ENCODE results near the gene ANO6. TPM values are rescaled to one million over a fixed set of nuclear protein-coding genes. Genes with fewer than 3 reads are reported as not detected.

Gene ANO6
- total RNA-seq, 1 donor from 2014 or later: 32.0 TPM

DNA sequence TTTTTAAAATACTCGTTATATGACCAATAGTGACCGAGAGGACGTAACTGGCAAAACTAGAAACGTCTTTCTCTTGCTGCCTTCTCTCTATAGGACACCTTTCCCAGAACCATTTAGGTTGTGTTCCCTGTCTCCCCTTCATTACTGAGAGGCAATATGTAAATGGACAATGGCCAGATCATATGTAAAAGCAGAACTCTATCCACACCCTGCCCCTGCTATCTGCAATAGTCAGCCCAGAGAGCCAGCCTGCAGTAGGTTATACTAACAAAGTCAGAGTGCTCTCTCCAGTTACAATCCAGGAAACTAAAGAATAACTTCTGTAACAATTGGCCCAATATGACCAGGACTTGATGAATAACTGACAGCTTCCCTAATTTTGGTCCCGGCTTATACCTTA is 216.8 kb downstream of the ANO6 start:
- Mint-ChIP-seq H3K36me3 (ENCODE audit: low read depth) (peaks cover 40% of the 10 kb centered on the region), H3K27ac (ENCODE audit: unreplicated experiment) (no peak overlapping the region), H3K4me3 (no peak overlapping the region), H3K9me3 (no peaks in the 10 kb centered on the region), H3K27me3 (ENCODE audit: low read depth) (no peaks in the 10 kb centered on the region), H3K4me1 (peaks cover 33% of the 10 kb centered on the region)
- no peak for DNase-seq (ENCODE audit: low read depth, low spot score)
- TF ChIP-seq, protein P1, sequence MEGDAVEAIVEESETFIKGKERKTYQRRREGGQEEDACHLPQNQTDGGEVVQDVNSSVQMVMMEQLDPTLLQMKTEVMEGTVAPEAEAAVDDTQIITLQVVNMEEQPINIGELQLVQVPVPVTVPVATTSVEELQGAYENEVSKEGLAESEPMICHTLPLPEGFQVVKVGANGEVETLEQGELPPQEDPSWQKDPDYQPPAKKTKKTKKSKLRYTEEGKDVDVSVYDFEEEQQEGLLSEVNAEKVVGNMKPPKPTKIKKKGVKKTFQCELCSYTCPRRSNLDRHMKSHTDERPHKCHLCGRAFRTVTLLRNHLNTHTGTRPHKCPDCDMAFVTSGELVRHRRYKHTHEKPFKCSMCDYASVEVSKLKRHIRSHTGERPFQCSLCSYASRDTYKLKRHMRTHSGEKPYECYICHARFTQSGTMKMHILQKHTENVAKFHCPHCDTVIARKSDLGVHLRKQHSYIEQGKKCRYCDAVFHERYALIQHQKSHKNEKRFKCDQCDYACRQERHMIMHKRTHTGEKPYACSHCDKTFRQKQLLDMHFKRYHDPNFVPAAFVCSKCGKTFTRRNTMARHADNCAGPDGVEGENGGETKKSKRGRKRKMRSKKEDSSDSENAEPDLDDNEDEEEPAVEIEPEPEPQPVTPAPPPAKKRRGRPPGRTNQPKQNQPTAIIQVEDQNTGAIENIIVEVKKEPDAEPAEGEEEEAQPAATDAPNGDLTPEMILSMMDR (conservative IDR thresholded peaks at IDR 0.05): no peak

DNA sequence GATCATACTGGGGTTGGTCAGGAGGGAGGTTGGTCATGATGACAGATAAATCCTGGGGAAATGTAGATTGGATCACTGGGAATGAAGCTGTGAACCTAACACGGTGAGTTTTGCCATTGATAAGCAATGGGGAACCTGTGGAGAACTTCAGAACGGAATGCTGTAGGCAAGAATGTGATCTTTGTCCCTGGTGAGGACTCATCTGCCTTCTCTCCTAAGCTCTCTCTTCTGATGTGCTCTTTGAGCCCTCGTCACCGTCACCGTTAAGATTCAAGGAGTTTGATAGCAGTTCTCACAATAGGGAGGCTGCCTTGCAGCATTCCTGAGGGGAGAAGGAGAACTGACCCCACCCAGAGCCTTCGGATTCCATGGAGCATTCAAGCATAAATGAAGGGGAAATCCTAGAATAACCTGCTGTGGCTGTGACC is 217.6 kb downstream of the ANO6 start:
- Mint-ChIP-seq H3K4me1 (peaks cover 33% of the 10 kb centered on the region), H3K27me3 (ENCODE audit: low read depth) (no peaks in the 10 kb centered on the region), H3K27ac (ENCODE audit: unreplicated experiment) (no peak overlapping the region), H3K4me3 (no peak overlapping the region), H3K9me3 (no peaks in the 10 kb centered on the region), H3K36me3 (ENCODE audit: low read depth) (peaks cover 38% of the 10 kb centered on the region)
- DNase-seq (ENCODE audit: low read depth, low spot score): no peak
- TF ChIP-seq, protein P1 (conservative IDR thresholded peaks at IDR 0.05): no peak

GRCh38 chr12:45434094-45434493 is 218.2 kb downstream of the ANO6 start:
- no peak overlapping the region for H3K4me3 Mint-ChIP-seq
- no peak overlapping the region for H3K27ac Mint-ChIP-seq (ENCODE audit: unreplicated experiment)

DNA sequence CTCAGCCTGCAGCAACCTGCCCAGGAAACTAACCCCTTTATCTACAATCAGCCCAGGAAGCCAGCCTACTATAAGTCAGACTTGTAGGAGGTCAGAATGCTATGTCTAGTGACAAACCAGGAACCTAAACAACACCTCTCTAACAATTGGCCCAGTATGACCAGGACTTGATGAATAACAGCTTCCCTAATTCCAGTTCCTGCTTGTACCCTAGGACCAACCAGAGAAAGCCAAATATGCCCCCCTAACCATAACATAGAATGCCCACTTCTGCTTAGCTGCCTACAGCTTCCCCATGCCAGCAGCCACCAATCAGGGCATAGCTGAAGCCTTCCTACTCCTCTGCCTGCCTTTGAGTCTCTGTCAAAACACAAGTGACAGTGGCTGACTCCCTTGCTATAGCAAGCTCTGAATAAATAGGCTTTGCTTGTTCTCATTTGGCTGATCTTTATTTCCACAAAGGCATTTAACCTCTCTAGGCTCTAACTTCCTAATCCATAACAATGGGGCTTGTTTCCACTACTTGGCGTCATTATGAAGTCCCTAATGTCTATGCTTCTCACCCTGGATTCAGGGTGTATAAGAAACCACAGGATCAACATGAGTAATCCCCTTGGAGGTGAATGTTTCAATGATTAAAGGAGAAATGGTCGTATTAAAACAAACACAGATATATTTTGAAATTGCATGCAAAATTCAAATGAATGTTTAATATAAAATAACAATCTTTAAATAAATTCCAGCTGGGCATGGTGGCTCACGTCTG is 220.2 kb downstream of the ANO6 start:
- H3K4me3 Mint-ChIP-seq: no peak overlapping the region
- H3K27me3 Mint-ChIP-seq (ENCODE audit: low read depth): no peaks in the 10 kb centered on the region
- TF ChIP-seq, protein P1 (conservative IDR thresholded peaks at IDR 0.05): no peak
- peaks cover 33% of the 10 kb centered on the region for H3K4me1 Mint-ChIP-seq
- peaks cover 3% of the 10 kb centered on the region for H3K9me3 Mint-ChIP-seq
- H3K36me3 Mint-ChIP-seq (ENCODE audit: low read depth): peaks cover 27% of the 10 kb centered on the region
- no peak for DNase-seq (ENCODE audit: low read depth, low spot score)
- no peak overlapping the region for H3K27ac Mint-ChIP-seq (ENCODE audit: unreplicated experiment)

More at GRCh38 chr12:45434094-45434493, 218.2 kb downstream of the ANO6 start:
- H3K27me3 Mint-ChIP-seq (ENCODE audit: low read depth): no peaks in the 10 kb centered on the region
- peaks cover 35% of the 10 kb centered on the region for H3K36me3 Mint-ChIP-seq (ENCODE audit: low read depth)
- DNase-seq (ENCODE audit: low read depth, low spot score): no peak
- no peaks in the 10 kb centered on the region for H3K9me3 Mint-ChIP-seq
- H3K4me1 Mint-ChIP-seq: peaks cover 33% of the 10 kb centered on the region
- TF ChIP-seq, protein P1 (conservative IDR thresholded peaks at IDR 0.05): no peak

- H3K27ac Mint-ChIP-seq (ENCODE audit: unreplicated experiment): no peak overlapping the region
- no peak overlapping the region for H3K4me3 Mint-ChIP-seq
Measured at GRCh38 chr12:45439039-45439438, 223.1 kb downstream of the ANO6 start.

More at GRCh38 chr12:45439039-45439438, 223.1 kb downstream of the ANO6 start:
- TF ChIP-seq, protein P1 (conservative IDR thresholded peaks at IDR 0.05): no peak
- H3K27me3 Mint-ChIP-seq (ENCODE audit: low read depth): no peaks in the 10 kb centered on the region
- no peak for DNase-seq (ENCODE audit: low read depth, low spot score)
- H3K9me3 Mint-ChIP-seq: peaks cover 14% of the 10 kb centered on the region
- H3K36me3 Mint-ChIP-seq (ENCODE audit: low read depth): peaks cover 16% of the 10 kb centered on the region
- H3K4me1 Mint-ChIP-seq: peaks cover 24% of the 10 kb centered on the region

All from neural crest cell (in vitro differentiated cells).